GM18508 (cell line): ENCODE measurements around the gene PRPF40B.
"Not testable (repeated sequence)": the region's sequence is repeated elsewhere in the genome, so short reads cannot be mapped to it uniquely, and the experiment has no call there.

ENCODE experiments used
- ATAC-seq: cut with Tn5 transposase; IDR thresholded peaks from one replicate; pipeline ENCODE4 v1.9.1; 2021; ENCODE audit warnings: moderate number of reproducible peaks; ENCODE audit not compliant: insufficient read depth, unreplicated experiment

Gene PRPF40B

DNA sequence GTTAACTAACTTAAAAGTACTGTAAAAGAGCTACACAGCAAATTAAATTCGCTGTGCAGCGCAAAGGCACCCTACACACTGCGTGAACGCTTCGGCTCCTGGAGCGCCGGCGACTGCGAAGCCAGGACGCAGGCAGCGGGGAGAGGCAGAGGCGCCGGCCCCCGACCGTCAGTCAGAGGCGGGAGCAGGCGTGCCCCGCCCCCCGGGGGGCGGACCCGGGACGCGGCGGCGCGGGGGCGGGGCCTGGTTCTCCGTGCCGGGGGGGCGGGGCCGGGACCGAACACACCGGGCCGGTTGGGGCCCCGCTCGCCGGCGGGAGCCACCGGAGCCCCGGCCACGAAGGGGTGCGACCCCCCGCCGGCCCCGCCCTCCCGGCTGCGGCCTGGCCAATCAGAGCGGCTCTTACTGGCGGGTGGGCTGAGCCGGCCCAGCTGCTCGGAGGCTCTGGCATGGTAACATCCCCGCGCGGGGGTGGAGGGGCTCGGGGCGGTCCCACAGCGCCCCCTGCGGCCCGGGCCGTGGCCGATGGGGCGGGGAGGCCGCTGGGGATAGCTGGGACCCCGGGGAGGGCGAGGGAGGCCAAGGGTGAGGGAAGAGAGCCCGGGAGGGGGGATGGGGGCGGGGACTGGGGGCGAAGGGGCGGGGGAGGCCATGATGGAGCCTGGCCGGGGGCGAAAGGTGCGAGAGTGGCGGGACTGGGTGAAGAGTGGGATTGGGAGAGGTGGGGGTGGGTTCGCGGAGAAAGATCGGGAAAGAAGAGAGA is at the start of gene PRPF40B:
Gene PRPF40B, plus strand, starts transcription at position 420 of the 763 bp plus-strand sequence. Its CDS starts 30 bp downstream, at position 450.
- ATAC-seq: no peak

DNA sequence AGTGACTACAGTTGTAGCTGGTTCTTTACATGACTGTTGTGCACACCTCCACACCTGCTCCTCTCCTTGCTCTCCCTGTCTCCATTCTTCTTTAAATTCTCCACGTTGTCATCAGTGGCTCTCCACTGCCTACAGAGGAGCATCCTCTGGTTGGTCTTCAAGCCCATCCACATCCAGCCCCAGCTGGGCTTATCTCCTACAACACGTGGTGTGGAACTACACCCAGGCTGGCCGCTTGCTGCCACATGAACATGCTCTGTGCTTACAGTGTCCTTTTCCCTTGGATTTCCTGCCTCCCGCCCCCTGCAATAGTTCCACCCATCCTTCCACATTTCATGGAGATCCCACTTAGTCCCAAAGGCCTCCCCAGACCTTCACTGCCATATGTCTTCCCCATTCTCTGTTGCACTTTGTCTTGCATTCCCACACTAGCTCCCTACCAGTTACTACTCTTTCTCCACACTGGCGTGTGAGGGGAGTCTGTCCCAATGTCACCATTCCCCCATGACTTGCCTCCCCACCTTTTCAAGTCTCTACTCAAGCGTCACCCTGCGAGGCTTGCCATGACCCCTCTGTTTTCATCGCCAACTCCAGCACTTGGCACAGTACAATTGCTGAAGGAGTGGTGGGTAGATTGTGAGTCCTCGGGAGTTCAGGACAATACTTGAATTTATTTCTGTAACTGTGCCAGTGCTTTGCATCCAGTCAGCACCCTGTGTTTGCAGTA is 45.6 kb upstream of the PRPF40B start:
- ATAC-seq: no peak

DNA sequence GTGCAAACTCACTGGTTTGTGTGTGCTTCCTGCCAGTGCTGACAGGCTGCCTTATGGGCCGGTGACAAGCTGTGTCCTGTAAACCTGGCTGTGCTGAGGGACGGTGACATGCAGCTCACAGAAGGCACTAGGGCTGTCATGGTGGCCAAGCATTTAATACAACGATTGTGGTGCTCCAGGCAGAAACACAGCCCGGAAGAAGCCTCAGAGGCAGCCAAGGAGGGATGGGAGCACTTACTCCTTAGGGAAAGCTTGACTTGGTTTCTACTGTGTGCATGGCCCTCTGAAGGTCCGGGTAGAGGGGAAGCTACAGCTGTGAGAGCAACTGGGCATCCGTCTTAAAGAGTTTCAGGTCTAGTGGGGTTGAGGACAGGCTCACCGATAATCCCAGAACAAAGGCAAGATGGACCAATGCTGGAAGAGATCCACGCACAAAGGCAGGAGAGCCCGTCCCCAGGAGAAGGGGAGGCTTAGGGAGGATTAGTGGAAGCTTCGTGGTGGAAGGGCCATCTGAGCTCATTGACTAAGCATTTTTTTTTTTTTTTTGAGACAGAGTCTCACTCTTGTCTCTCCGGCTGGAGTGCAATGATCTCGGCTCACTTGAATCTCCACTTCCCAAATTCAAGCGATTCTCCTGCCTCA is 44.8 kb upstream of the PRPF40B start:
- no peak for ATAC-seq

DNA sequence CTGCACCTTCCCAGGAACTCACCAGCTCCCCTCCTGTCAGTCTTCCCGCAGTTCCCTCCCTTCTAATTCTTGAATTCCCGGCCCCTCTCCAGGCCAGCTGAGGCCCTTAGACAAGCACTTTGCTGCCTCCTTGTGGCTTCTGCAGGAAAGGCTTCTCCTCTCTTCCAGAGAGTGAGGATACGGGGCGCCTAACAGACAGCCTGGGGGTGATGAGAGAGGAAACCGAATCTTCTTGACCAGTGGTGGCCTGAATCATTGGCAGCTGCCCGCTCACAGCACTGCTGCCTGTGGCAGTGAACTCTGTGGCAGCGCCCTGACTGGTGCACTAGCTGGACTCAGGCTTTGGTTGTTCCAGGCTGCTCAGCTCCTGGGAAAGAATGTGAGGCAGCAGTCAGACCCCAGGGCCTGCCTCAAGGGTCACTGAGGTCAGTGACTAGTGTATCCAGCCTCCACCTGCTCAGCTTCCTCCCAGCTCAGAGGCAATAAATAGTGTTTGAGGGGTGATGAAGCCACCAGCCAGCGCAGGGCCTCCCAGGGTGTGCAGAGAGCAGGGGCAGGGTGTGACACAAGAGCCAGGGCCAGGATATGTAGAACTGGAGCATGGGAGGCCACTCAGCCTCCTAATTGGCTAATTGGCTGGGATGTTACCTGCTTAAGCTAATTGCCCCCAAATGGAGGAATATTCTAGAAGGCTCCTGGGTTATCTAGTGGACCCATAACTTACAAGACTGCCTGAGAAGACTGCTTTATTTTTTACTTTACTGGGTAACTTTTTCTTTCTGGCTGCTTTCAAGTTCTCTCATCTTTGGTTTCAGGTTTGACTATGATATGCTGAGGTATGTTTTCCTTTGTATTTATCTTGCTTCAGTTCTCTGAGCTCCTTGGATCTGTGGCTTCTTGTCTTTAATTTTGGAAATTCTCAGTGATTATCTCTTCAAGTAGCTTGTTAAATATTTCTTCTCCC is 42.5 kb upstream of the PRPF40B start:
- no peak for ATAC-seq

GRCh38 chr12:49582201-49582600 is 41.2 kb upstream of the PRPF40B start:
- no peak for ATAC-seq

GRCh38 chr12:49582850-49583249 is 40.5 kb upstream of the PRPF40B start:
- no peak for ATAC-seq

DNA sequence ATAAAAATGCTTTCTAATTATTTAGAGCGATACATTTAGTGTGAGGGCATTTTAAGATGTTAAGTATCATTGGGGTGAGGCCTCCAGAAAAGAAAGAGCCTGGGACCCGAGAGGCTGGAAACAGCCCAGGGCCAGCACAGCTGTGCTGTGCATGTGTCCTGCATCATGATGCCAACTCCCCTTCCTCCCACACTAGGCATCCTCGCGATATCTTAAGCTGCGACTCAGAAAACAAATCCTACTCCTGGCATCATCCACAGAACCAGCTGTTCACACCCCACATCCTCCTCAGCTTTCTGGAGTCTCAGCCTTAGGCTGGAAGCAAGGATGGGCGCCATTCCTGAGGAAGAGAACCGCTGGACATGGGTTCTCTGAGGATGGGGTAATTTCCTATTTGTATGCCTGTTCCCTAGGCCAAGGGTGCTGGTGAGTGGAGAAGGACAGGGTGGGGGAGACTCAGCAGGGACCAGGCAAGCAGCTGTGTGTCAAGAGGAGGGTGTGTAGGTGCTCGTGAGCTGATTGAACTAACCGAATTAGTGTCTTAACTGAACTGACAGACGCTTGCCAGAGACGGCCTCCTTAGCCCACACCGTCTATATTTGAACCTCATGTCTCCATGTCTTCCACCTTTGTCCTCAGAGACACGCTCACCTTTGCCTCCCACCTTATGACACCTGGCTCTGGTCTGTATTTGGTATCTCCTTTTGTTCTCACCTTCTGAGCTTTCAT is 39.8 kb upstream of the PRPF40B start:
- ATAC-seq: no peak

GRCh38 chr12:49584591-49584990 is 38.8 kb upstream of the PRPF40B start:
- no peak for ATAC-seq

DNA sequence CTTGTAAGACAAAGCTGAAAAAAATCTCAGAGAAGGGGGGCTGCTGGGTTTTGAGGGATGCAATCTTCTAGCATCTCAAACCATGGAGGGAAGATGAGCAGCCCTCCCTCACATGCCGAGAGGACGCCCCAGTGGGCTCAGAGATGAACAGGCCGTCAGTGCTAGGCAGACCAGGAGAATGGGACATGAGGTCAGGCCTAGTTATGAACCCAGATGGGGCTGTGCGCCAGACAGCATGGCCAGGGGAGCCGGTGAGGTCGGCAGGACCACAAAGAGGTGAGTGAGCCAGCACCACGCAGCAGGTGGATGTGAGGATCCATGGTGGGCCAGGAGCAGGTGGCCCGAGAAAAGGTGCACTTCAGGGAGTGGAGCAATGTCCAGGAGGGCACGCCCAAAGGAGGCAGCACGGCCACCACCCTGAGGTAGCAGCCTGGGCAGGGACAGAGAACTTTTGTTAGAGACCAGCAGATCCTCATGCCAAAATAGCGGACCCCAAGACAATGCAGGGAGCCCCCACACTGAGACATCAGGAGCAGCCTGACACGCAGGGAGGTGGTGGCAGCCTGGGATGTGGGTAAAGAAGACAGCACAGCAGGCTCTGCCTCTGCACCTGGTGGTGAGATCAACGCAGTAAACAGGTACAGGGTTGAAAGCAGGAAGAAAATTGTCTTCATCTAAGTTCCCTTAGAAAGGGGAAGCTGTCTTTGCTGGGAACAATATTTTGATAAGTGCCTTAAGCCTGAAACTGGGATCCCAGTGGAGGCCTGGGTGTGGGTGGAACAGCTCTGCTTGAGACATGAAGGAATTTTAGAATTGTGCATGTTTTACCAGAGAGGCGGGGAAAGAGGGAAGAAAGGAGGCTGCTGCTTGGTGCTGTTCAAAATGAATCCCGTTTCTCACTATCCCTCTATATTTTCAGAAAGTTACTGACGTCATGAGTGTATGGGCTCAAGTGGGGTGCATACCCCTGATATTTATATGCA is 37.6 kb upstream of the PRPF40B start:
- ATAC-seq: no peak

DNA sequence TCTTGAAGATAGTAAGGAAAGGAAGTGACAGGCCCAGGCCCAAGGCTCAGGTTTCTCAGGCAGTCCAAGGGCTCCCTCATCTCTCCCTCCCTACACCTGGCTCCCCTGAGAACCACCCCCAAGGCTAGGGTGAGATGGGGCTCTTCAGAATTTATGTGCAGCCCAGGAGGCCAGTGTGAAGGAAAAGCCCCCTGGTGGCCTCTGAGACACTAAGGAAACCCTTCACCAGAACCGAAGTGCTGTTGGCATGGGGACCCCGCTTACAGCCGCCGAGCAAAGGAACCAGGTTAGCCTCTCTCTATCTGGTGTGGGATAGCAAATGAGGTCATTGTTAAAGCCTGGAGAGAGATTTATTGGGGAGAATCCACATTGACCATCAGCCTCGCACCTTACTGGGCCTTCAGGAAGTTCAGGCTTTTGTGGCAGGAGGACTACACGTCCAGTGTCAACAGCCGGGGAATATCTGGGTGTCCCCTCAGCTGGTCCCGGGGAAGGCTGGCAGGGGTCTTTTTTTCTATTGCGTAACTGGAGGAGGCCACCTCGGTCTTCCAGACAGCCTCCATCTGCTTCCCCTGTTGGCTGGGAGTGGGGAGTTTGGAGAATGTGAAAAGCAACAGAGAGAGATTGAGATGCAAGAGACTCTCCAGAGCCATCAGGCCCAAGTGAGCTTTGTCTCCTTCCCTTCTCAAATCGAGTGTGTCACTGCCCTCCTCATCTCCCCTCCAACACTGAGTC is 36.0 kb upstream of the PRPF40B start:
- no peak for ATAC-seq

DNA sequence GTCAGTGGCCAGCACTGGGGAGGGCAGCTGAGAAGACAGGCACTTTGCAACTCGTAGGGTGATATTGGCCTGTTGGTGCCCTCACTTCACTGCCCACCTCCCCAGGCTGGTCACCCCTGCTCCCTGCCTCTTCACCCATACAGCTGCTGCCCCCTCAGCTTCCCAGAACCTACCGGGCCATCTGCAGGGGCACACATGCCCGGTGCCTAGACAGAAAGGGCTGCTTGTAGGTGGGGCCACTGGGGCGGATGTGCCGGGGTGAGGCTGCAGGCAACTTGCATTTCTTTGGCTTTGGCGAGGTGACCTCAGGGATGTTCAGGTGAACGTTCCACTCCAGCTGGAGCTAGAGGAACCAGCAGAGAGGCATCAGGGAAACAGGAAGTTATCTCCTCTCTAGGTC is 35.1 kb upstream of the PRPF40B start:
- ATAC-seq: no peak

DNA sequence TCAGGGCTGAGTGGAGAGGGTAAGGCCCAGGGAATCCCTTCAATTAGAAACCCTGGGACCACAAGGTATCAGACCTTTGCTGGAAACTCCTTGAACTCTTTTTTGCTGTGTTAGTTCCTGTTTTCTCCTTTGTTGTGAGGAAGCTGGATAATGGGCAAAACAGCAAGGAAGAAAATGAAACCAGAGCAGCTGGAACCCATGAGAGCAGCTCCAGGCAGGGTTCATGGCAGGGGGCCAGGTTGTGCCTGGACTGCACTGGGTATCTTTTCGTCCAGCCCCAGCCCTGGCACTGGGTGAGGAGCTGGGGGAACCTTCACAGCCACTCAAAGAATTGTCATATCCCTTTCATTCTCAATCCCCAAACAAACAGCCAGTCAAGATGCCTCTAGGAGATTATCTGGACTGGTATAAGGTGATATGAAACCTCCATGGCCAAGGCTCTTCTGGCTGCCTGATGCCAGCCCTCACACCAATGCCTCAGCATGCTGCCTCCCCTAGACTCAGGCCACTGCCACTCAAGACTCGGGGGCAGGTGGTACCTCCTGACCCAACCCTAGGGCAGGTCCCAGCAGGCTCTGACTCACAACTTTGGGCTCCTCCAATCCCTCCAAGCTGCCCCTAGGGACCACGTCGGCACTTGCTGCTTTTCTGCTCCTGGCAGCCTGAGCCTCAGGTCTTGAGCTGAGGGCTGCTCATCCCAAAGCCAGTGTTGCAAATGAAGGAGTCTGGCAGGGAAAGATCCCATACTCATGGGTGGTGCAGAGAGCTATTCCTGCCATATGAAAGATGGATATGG is 34.4 kb upstream of the PRPF40B start:
- no peak for ATAC-seq

GRCh38 chr12:49598527-49598926 is 24.8 kb upstream of the PRPF40B start:
- ATAC-seq: no peak

DNA sequence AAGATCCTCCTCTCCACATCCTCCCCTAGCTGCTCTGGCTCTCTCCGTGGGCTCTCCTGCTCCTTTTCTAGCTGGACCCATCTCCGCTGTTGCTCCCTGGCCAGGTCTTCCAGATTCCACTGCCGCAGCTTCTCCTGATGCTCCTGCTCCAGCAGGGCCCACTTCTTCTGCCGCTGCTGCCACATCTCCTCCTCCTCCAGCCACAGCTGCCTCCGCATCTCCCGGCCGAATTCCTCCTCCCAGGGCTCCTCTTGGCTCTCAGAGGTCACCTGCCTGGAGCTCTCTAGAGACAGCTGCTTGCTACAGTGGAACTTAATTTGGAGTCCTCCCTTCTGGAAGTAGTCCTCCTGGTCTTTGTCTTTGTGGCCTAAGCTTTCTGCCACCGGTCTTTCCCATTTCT is 23.4 kb upstream of the PRPF40B start:
- no peak for ATAC-seq

- ATAC-seq: no peak
Observed at GRCh38 chr12:49603721-49604120, 19.6 kb upstream of the PRPF40B start.

DNA sequence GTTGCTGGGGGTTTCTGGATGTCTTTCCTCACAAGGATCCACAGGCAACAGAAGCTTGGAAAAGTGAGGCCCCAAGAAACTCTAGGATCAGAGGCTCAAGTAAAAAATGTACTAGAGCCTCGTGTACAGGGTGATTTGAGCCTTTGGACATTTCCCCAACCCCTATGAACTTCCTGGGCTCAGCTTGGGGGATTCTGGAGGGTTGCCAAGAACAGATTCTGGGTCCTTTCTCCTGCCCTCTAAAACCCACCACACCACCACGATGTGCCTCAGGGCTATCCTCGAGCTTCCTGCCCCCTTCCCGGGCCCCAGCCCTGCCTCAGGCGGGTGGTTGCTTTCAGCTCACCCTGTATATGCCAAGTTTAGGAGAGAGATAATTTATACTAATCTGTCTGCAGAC is 18.5 kb upstream of the PRPF40B start:
- ATAC-seq: no peak

- not testable (repeated sequence) for ATAC-seq
Observed at GRCh38 chr12:49605539-49605938, 17.8 kb upstream of the PRPF40B start, which contains the start of gene FAM186B. FAM186B (minus strand) TSS chr12:49605639; CDS start chr12:49605477, 162 bp downstream.
